Tibial nerve (tissue), 4 donors: Measurements from ENCODE around the gene SLC5A6.

Experiments
- CTCF ChIP-seq, 5 experiments: fragments of 200-600 bp in 3 of 5; fragments of 450-650 bp in 2 of 5; sonication (generic) in 3 of 5; IDR thresholded peaks; one replicate each; pipeline ENCODE4 v1.5.1; 2016 to 2019; ENCODE audit warnings: antibody characterized with exemption in 5 of 5, mild to moderate bottlenecking in 3 of 5, moderate library complexity in 2 of 5
- EP300 ChIP-seq, 2 donors: sonication (generic); formaldehyde crosslinking; IDR thresholded peaks; one replicate each; pipeline ENCODE4 v1.6.1; 2017; ENCODE audit warnings: antibody characterized with exemption in 2 of 2, mild to moderate bottlenecking in 1 of 2
- POLR2A ChIP-seq, 2 donors: fragments of 450-650 bp; IDR thresholded peaks; one replicate each; pipeline ENCODE4 v1.6.1; 2017; ENCODE audit warnings: antibody characterized with exemption in 2 of 2, mild to moderate bottlenecking in 2 of 2, moderate library complexity in 2 of 2

DNA sequence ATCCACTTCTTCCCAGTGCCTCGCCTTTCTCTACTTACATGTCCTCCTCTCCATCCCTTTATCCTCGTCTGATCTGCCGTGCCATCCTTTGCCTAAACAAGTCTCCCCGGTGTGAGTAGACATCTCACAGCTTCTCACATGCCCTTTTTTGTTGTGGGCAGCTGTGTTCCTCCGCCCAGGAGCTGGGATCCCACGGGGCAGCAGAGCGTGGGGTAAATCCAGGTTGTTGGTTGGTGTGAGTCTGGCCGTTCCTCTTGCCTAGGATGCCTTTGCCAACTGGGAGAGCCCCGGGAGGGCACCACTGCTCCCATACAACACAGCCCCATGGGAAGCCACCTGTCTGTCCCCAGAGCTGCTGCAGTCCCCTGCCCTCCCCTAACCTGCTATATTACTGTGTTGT, 28.3 kb upstream of the SLC5A6 start:
- TF ChIP-seq EP300 (IDR thresholded peaks at IDR 0.05) (no peak), CTCF (IDR thresholded peaks at IDR 0.05) (no peak), POLR2A (IDR thresholded peaks at IDR 0.05) (no peak)
